G401 (cell line): Measurements from ENCODE around the gene GNLY. TPM values are rescaled to one million over a fixed set of nuclear protein-coding genes. Genes with fewer than 3 reads are reported as not detected.
"Not testable (repeated sequence)": the region's sequence is repeated elsewhere in the genome, so short reads cannot be mapped to it uniquely, and the experiment has no call there.

Source experiments
- DNase-seq: peaks from one replicate; pipeline ENCODE4 v3.0.0-alpha.2; 2015; ENCODE audit warnings: low spot score
- in situ Hi-C: cut with HindIII; loops from 2 replicates; pipeline ENCODE4 v1.10.0; 2016; ENCODE audit warnings: low sequenced_read_pairs, mixed read lengths
- total RNA-seq: library from RNA; depleted of rRNA; stranded (reverse); fragments of >200 nt; shearing (Covaris generic); gene quantifications from 2 replicates; pipeline ENCODE4 v1.2.3, GENCODE V29; 2014

The GNLY gene
- total RNA-seq, 1 experiment from 2014 or later = not detected

- in situ Hi-C loops = no loop called here
- no peak for DNase-seq
Observed at GRCh38 chr2:85662899-85663593, 31.1 kb upstream of the GNLY start.

- DNase-seq = no peak
- in situ Hi-C loops = no loop called here
Observed at GRCh38 chr2:85663594-85664565, 30.3 kb upstream of the GNLY start.

- in situ Hi-C loops = no loop called here
- DNase-seq = no peak
Observed at GRCh38 chr2:85665264-85665937, 28.8 kb upstream of the GNLY start.

- DNase-seq = no peak
- in situ Hi-C loops = no loop called here
Observed at GRCh38 chr2:85666016-85666415, 28.1 kb upstream of the GNLY start.

GRCh38 chr2:85666435-85667316 lies 27.5 kb upstream of the GNLY start:
- in situ Hi-C loops = no loop called here
- DNase-seq = no peak

GRCh38 chr2:85667561-85668008 lies 26.6 kb upstream of the GNLY start:
- DNase-seq = no peak
- in situ Hi-C loops = no loop called here

- no peak for DNase-seq
- in situ Hi-C loops = no loop called here
Observed at GRCh38 chr2:85668009-85668856, 25.9 kb upstream of the GNLY start, which contains the start of gene SFTPB. TSS of gene SFTPB (minus strand) at chr2:85668199. CDS start at chr2:85668183, 16 bp downstream.

- no peak for DNase-seq
- in situ Hi-C loops = no loop called here
Observed at GRCh38 chr2:85668857-85669142, 25.4 kb upstream of the GNLY start.

- DNase-seq = no peak
- in situ Hi-C loops = no loop called here
Observed at GRCh38 chr2:85669549-85669948, 24.6 kb upstream of the GNLY start.

- in situ Hi-C loops, DNase-seq: not testable (repeated sequence)
Observed at GRCh38 chr2:85670416-85670815, 23.7 kb upstream of the GNLY start.

- DNase-seq = no peak
- in situ Hi-C loops = no loop called here
Observed at GRCh38 chr2:85672456-85672855, 21.7 kb upstream of the GNLY start.

- in situ Hi-C loops = no loop called here
- DNase-seq = no peak
Observed at GRCh38 chr2:85673716-85674375, 20.3 kb upstream of the GNLY start.

- in situ Hi-C loops = no loop called here
- DNase-seq = no peak
Observed at GRCh38 chr2:85674417-85674816, 19.7 kb upstream of the GNLY start.

GRCh38 chr2:85675427-85675826 lies 18.7 kb upstream of the GNLY start:
- DNase-seq = no peak
- in situ Hi-C loops = no loop called here

- no peak for DNase-seq
- in situ Hi-C loops = no loop called here
Observed at GRCh38 chr2:85675866-85676548, 18.2 kb upstream of the GNLY start.

- in situ Hi-C loops = no loop called here
- DNase-seq = no peak
Observed at GRCh38 chr2:85678377-85678776, 15.8 kb upstream of the GNLY start.
